Measurements from ENCODE around the gene TEX19. TPM values are rescaled to one million over a fixed set of nuclear protein-coding genes. Genes with fewer than 3 reads are reported as not detected.
"Not testable (repeated sequence)": the region's sequence is repeated elsewhere in the genome, so short reads cannot be mapped to it uniquely, and the experiment has no call there.

Gene TEX19
- total RNA-seq, 1 donor from 2014 or later, result not detected

DNA sequence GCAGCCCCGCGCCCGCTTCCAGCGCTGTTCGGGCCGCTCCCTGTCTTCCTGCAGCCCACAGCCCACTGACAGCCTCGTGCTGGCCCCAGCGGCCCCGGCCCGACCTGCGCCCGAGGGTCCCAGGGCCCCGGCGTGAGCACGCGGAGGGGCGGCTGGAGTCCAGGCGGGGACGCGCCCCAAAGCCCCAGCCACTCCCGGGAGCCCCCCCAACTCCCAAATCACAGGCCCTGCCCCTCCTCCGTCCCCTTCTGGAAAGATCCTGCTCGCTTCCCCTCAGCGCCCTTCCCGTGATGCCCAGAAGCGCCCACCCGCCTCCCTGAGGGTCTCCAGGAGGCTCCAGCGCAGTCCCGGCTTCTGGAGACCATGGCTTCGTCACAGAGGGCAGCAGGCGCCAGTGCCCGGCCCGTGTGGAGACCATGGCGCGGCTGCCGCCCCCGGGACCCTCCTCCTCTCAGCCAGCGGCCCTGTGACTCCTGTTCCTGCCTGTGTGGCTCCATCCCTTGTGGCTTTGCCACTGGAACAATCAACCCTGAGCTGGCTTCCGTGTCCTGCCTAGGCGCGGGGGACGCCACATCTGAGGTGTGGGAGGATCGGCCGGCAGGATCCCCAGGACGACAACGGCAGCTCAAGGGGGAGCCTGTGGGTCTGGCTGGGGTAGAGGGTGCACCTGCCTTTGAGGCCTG is 16.5 kb downstream of the TEX19 start:
- TF ChIP-seq, protein P1, sequence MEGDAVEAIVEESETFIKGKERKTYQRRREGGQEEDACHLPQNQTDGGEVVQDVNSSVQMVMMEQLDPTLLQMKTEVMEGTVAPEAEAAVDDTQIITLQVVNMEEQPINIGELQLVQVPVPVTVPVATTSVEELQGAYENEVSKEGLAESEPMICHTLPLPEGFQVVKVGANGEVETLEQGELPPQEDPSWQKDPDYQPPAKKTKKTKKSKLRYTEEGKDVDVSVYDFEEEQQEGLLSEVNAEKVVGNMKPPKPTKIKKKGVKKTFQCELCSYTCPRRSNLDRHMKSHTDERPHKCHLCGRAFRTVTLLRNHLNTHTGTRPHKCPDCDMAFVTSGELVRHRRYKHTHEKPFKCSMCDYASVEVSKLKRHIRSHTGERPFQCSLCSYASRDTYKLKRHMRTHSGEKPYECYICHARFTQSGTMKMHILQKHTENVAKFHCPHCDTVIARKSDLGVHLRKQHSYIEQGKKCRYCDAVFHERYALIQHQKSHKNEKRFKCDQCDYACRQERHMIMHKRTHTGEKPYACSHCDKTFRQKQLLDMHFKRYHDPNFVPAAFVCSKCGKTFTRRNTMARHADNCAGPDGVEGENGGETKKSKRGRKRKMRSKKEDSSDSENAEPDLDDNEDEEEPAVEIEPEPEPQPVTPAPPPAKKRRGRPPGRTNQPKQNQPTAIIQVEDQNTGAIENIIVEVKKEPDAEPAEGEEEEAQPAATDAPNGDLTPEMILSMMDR (IDR thresholded peaks at IDR 0.05), result no peak
- ATAC-seq (no peak), DNase-seq (no peak)
- H3K27me3 ChIP-seq, result peaks cover 84% of the 10 kb centered on the region
- no peak overlapping the region for H3K4me3 ChIP-seq
- H3K4me1 ChIP-seq, result peaks cover 9% of the 10 kb centered on the region
- H3K27ac ChIP-seq, result no peak overlapping the region
- intact Hi-C loops (cut with DNase I), result no loop called here
- no peaks in the 10 kb centered on the region for H3K36me3 ChIP-seq
- no peaks in the 10 kb centered on the region for H3K9me3 ChIP-seq

GRCh38 chr17:82376042-82376730 is 17.1 kb downstream of the TEX19 start:
- ATAC-seq (no peak), DNase-seq (no peak)
- H3K27me3 ChIP-seq, result peaks cover 77% of the 10 kb centered on the region
- peaks cover 2% of the 10 kb centered on the region for H3K4me1 ChIP-seq
- no peak overlapping the region for H3K27ac ChIP-seq
- no peaks in the 10 kb centered on the region for H3K9me3 ChIP-seq
- H3K4me3 ChIP-seq, result no peak overlapping the region
- TF ChIP-seq, protein P1 (IDR thresholded peaks at IDR 0.05), result no peak
- H3K36me3 ChIP-seq, result no peaks in the 10 kb centered on the region
- intact Hi-C loops (cut with DNase I), result no loop called here

GRCh38 chr17:82377294-82377693 is 18.2 kb downstream of the TEX19 start:
- H3K9me3 ChIP-seq; H3K36me3 ChIP-seq; intact Hi-C loops (cut with DNase I); ATAC-seq; H3K4me1 ChIP-seq; DNase-seq; H3K4me3 ChIP-seq; H3K27ac ChIP-seq: not testable (repeated sequence)
- peaks cover 66% of the 10 kb centered on the region for H3K27me3 ChIP-seq

GRCh38 chr17:82377924-82378740 is 19.1 kb downstream of the TEX19 start:
- Histone ChIP-seq H3K4me1 (no peaks in the 10 kb centered on the region), H3K36me3 (no peaks in the 10 kb centered on the region), H3K9me3 (no peaks in the 10 kb centered on the region), H3K27ac (no peak overlapping the region), H3K27me3 (peaks cover 58% of the 10 kb centered on the region), H3K4me3 (no peak overlapping the region)
- intact Hi-C loops (cut with DNase I), result no loop called here
- ATAC-seq, result no peak
- DNase-seq, result no peak
- TF ChIP-seq, protein P1 (IDR thresholded peaks at IDR 0.05), result no peak

GRCh38 chr17:82378741-82379021 is 19.6 kb downstream of the TEX19 start:
- H3K27me3 ChIP-seq, result peaks cover 53% of the 10 kb centered on the region
- no peak for ATAC-seq
- intact Hi-C loops (cut with DNase I), result no loop called here
- no peaks in the 10 kb centered on the region for H3K9me3 ChIP-seq
- no peak overlapping the region for H3K4me3 ChIP-seq
- DNase-seq, result no peak
- H3K36me3 ChIP-seq, result no peaks in the 10 kb centered on the region
- no peaks in the 10 kb centered on the region for H3K4me1 ChIP-seq
- no peak overlapping the region for H3K27ac ChIP-seq
- TF ChIP-seq, protein P1 (IDR thresholded peaks at IDR 0.05), result no peak
